Activated naive CD4-positive, alpha-beta T cell treated with anti-CD3 and anti-CD28 coated beads for 36 hours (primary cell): ENCODE results near the gene MYL4. TPM values are rescaled to one million over a fixed set of nuclear protein-coding genes. Genes with fewer than 3 reads are reported as not detected.
"Not testable (repeated sequence)": the region's sequence is repeated elsewhere in the genome, so short reads cannot be mapped to it uniquely, and the experiment has no call there.

ENCODE experiments used
- CTCF ChIA-PET: fragments of 350-600 bp; sonication (Branson Sonifier 250); formaldehyde crosslinking; loops from one replicate; lab custom pipeline; 2021; ENCODE audit warnings: antibody characterized with exemption; lab: Charles Lee
- DNase-seq: peaks from one replicate; pipeline ENCODE4 v3.0.0-alpha.2; 2020
- H3K27ac Mint-ChIP-seq: one replicate; pipeline ENCODE4 v1.8.0; 2021; ENCODE audit warnings: mild to moderate bottlenecking, mixed read lengths
- H3K27me3 Mint-ChIP-seq: one replicate; pipeline ENCODE4 v1.8.0; 2021; ENCODE audit warnings: low read depth, mixed read lengths
- H3K36me3 Mint-ChIP-seq: one replicate; pipeline ENCODE4 v1.8.0; 2021; ENCODE audit warnings: low read depth, mixed read lengths
- H3K4me1 Mint-ChIP-seq: one replicate; pipeline ENCODE4 v1.8.0; 2021; ENCODE audit warnings: low read depth, mixed read lengths
- H3K4me3 Mint-ChIP-seq: one replicate; pipeline ENCODE4 v1.8.0; 2021; ENCODE audit warnings: mild to moderate bottlenecking, moderate library complexity, mixed read lengths
- H3K9me3 Mint-ChIP-seq: one replicate; pipeline ENCODE4 v1.8.0; 2021; ENCODE audit warnings: mixed read lengths
- intact Hi-C: fragments of 100-400 bp; cut with micrococcal nuclease; formaldehyde crosslinking; loops from one replicate; pipeline ENCODE4 v1.15.1; 2023
- total RNA-seq, 2 experiments: library from RNA; stranded (reverse); gene quantifications; one replicate each; pipeline ENCODE4 v1.2.3, GENCODE V29; 2021

The MYL4 gene
- total RNA-seq, 2 experiments from 2014 or later: not detected

- H3K4me1 Mint-ChIP-seq: peaks cover 9% of the 10 kb centered on the region
- no peak overlapping the region for H3K4me3 Mint-ChIP-seq
- intact Hi-C loops: no loop called here
- H3K9me3 Mint-ChIP-seq: no peaks in the 10 kb centered on the region
- CTCF ChIA-PET: no interaction called here
- no peaks in the 10 kb centered on the region for H3K36me3 Mint-ChIP-seq
- no peak overlapping the region for H3K27ac Mint-ChIP-seq
- DNase-seq: no peak
- H3K27me3 Mint-ChIP-seq: no peaks in the 10 kb centered on the region
Measured at GRCh38 chr17:47213540-47213939, 4.4 kb downstream of the MYL4 start.

- H3K9me3 Mint-ChIP-seq: no peaks in the 10 kb centered on the region
Measured at GRCh38 chr17:47214931-47215330, 5.8 kb downstream of the MYL4 start.

GRCh38 chr17:47216821-47217220 lies 7.7 kb downstream of the MYL4 start:
- DNase-seq, H3K27me3 Mint-ChIP-seq, CTCF ChIA-PET, H3K27ac Mint-ChIP-seq, H3K9me3 Mint-ChIP-seq, H3K36me3 Mint-ChIP-seq, H3K4me3 Mint-ChIP-seq: not testable (repeated sequence)
- H3K4me1 Mint-ChIP-seq: peaks cover 30% of the 10 kb centered on the region
- intact Hi-C loops: loop anchor here (1.0 kb wide), 1 partner anchor 13 kb away; no protein-coding TSS in a partner anchor

More at GRCh38 chr17:47214931-47215330, 5.8 kb downstream of the MYL4 start:
- Mint-ChIP-seq H3K36me3 (no peaks in the 10 kb centered on the region), H3K4me3 (no peak overlapping the region), H3K4me1 (peaks cover 21% of the 10 kb centered on the region), H3K27ac (no peak overlapping the region), H3K27me3 (no peaks in the 10 kb centered on the region)
- CTCF ChIA-PET: no interaction called here
- no peak for DNase-seq
- intact Hi-C loops: no loop called here

GRCh38 chr17:47217279-47217678 lies 8.1 kb downstream of the MYL4 start:
- not testable (repeated sequence) for DNase-seq, H3K36me3 Mint-ChIP-seq, H3K9me3 Mint-ChIP-seq, H3K27me3 Mint-ChIP-seq, H3K27ac Mint-ChIP-seq, H3K4me3 Mint-ChIP-seq
- intact Hi-C loops: loop anchor here (1.0 kb wide), 1 partner anchor 13 kb away; no protein-coding TSS in a partner anchor
- peaks cover 30% of the 10 kb centered on the region for H3K4me1 Mint-ChIP-seq
- CTCF ChIA-PET: interaction anchor here (0.6 kb wide), 1 partner anchor 107 kb away, joined by 5 read pairs; no protein-coding TSS in a partner anchor

GRCh38 chr17:47218896-47219430 lies 9.8 kb downstream of the MYL4 start:
- Mint-ChIP-seq H3K36me3 (no peaks in the 10 kb centered on the region), H3K27me3 (no peaks in the 10 kb centered on the region), H3K27ac (no peak overlapping the region), H3K4me1 (peaks cover 30% of the 10 kb centered on the region), H3K9me3 (peaks cover 1% of the 10 kb centered on the region), H3K4me3 (no peak overlapping the region)
- CTCF ChIA-PET: interaction anchor here (0.7 to 1.3 kb wide), 2 partner anchors 10 to 87 kb away, joined by 3 to 4 read pairs; no protein-coding TSS in a partner anchor
- no peak for DNase-seq
- intact Hi-C loops: no loop called here

- peaks cover 8% of the 10 kb centered on the region for H3K9me3 Mint-ChIP-seq
- CTCF ChIA-PET: interaction anchor here (0.7 to 1.3 kb wide), 3 partner anchors 10 to 88 kb away, joined by 3 to 4 read pairs (median 3); no protein-coding TSS in a partner anchor
- no peak overlapping the region for H3K4me3 Mint-ChIP-seq
- DNase-seq: no peak
- no peak overlapping the region for H3K27ac Mint-ChIP-seq
- peaks cover 30% of the 10 kb centered on the region for H3K4me1 Mint-ChIP-seq
- H3K27me3 Mint-ChIP-seq: no peaks in the 10 kb centered on the region
- H3K36me3 Mint-ChIP-seq: no peaks in the 10 kb centered on the region
- intact Hi-C loops: no loop called here
Measured at GRCh38 chr17:47219621-47220475, 10.7 kb downstream of the MYL4 start.

GRCh38 chr17:47220531-47220999 lies 11.4 kb downstream of the MYL4 start:
- H3K36me3 Mint-ChIP-seq: no peaks in the 10 kb centered on the region
- intact Hi-C loops: no loop called here
- no peaks in the 10 kb centered on the region for H3K27me3 Mint-ChIP-seq
- no peak overlapping the region for H3K4me3 Mint-ChIP-seq
- peak; percentile 26 for DNase-seq
- H3K4me1 Mint-ChIP-seq: peaks cover 30% of the 10 kb centered on the region
- CTCF ChIA-PET: interaction anchor here (0.7 kb wide), 1 partner anchor 15 kb away, joined by 3 read pairs; no protein-coding TSS in a partner anchor
- peaks cover 8% of the 10 kb centered on the region for H3K9me3 Mint-ChIP-seq
- H3K27ac Mint-ChIP-seq: no peak overlapping the region

- DNase-seq: no peak
- CTCF ChIA-PET: no interaction called here
- peaks cover 8% of the 10 kb centered on the region for H3K9me3 Mint-ChIP-seq
- intact Hi-C loops: no loop called here
- no peak overlapping the region for H3K4me3 Mint-ChIP-seq
- H3K27ac Mint-ChIP-seq: no peak overlapping the region
- H3K4me1 Mint-ChIP-seq: peaks cover 30% of the 10 kb centered on the region
- H3K36me3 Mint-ChIP-seq: no peaks in the 10 kb centered on the region
- no peaks in the 10 kb centered on the region for H3K27me3 Mint-ChIP-seq
Measured at GRCh38 chr17:47221154-47221553, 12.0 kb downstream of the MYL4 start.

- intact Hi-C loops: no loop called here
- DNase-seq: no peak
- no peaks in the 10 kb centered on the region for H3K27me3 Mint-ChIP-seq
- no peak overlapping the region for H3K4me3 Mint-ChIP-seq
- H3K27ac Mint-ChIP-seq: no peak overlapping the region
- CTCF ChIA-PET: no interaction called here
- peaks cover 8% of the 10 kb centered on the region for H3K9me3 Mint-ChIP-seq
- H3K36me3 Mint-ChIP-seq: no peaks in the 10 kb centered on the region
- peaks cover 29% of the 10 kb centered on the region for H3K4me1 Mint-ChIP-seq
Measured at GRCh38 chr17:47222047-47222446, 12.9 kb downstream of the MYL4 start.

- Mint-ChIP-seq H3K4me3 (no peak overlapping the region), H3K36me3 (no peaks in the 10 kb centered on the region), H3K9me3 (peaks cover 8% of the 10 kb centered on the region), H3K4me1 (peaks cover 23% of the 10 kb centered on the region), H3K27ac (no peak overlapping the region), H3K27me3 (no peaks in the 10 kb centered on the region)
- CTCF ChIA-PET: no interaction called here
- intact Hi-C loops: no loop called here
- no peak for DNase-seq
Measured at GRCh38 chr17:47223007-47223406, 13.9 kb downstream of the MYL4 start.

- DNase-seq: no peak
- peaks cover 8% of the 10 kb centered on the region for H3K9me3 Mint-ChIP-seq
- intact Hi-C loops: no loop called here
- no peak overlapping the region for H3K4me3 Mint-ChIP-seq
- no peaks in the 10 kb centered on the region for H3K36me3 Mint-ChIP-seq
- no peaks in the 10 kb centered on the region for H3K27me3 Mint-ChIP-seq
- peaks cover 21% of the 10 kb centered on the region for H3K4me1 Mint-ChIP-seq
- CTCF ChIA-PET: no interaction called here
- H3K27ac Mint-ChIP-seq: no peak overlapping the region
Measured at GRCh38 chr17:47223460-47223859, 14.3 kb downstream of the MYL4 start.

- CTCF ChIA-PET, H3K4me3 Mint-ChIP-seq, H3K9me3 Mint-ChIP-seq, intact Hi-C loops, DNase-seq, H3K27me3 Mint-ChIP-seq, H3K36me3 Mint-ChIP-seq, H3K27ac Mint-ChIP-seq: not testable (repeated sequence)
- peaks cover 16% of the 10 kb centered on the region for H3K4me1 Mint-ChIP-seq
Measured at GRCh38 chr17:47224077-47224476, 14.9 kb downstream of the MYL4 start.
